GM13977 (cell line): Measurements from ENCODE around the gene RASSF5.

Source experiments
- DNase-seq: peaks from one replicate; pipeline ENCODE4 v3.0.0; 2012; ENCODE audit warnings: low spot score
- in situ Hi-C: fragments of 300-500 bp; cut with MboI; formaldehyde crosslinking; loops from one replicate; pipeline ENCODE4 v1.12.0; 2022; ENCODE audit warnings: low sequenced_read_pairs, low pct_unique_long_range_greater_than_20kb, mixed read lengths, inconsistent platforms; ENCODE audit not compliant: unreplicated experiment
- TF ChIP-seq, protein P1 (sequence below): IDR thresholded peaks from 2 replicates; pipeline ENCODE4 v1.5.1; 2012; ENCODE audit warnings: mild to moderate bottlenecking, control low read depth; ENCODE audit not compliant: insufficient read depth; ENCODE audit errors: extremely low read depth, missing control alignments

RASSF5 gene

GRCh38 chr1:206507284-206508129 lies at the start of gene RASSF5:
Gene RASSF5, plus strand, starts transcription at chr1:206507531. Its CDS starts 72 bp downstream, at chr1:206507603.
- TF ChIP-seq, protein P1, sequence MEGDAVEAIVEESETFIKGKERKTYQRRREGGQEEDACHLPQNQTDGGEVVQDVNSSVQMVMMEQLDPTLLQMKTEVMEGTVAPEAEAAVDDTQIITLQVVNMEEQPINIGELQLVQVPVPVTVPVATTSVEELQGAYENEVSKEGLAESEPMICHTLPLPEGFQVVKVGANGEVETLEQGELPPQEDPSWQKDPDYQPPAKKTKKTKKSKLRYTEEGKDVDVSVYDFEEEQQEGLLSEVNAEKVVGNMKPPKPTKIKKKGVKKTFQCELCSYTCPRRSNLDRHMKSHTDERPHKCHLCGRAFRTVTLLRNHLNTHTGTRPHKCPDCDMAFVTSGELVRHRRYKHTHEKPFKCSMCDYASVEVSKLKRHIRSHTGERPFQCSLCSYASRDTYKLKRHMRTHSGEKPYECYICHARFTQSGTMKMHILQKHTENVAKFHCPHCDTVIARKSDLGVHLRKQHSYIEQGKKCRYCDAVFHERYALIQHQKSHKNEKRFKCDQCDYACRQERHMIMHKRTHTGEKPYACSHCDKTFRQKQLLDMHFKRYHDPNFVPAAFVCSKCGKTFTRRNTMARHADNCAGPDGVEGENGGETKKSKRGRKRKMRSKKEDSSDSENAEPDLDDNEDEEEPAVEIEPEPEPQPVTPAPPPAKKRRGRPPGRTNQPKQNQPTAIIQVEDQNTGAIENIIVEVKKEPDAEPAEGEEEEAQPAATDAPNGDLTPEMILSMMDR = no peak
- in situ Hi-C loops = no loop called here
- peak; percentile 92 for DNase-seq

DNA sequence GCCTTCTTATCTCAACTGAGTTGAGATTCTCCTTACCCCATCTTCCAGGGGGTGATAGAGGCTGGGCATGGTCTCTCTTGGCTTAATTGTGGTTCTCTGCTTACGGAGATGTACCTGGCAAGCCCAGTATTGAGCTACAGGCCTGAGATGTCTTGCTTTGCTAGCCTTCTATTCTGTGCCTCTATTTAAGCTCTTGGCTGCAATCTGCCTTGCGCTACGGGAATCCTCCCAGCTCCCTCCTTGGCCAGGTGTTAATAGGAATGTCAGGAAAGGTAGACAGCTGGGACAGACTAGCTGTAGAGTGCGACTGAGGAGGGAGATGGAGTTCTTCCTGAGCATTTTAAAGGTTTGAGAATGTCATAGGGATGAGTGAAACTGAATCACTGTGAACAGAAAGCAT lies 47.6 kb upstream of the RASSF5 start:
- DNase-seq = no peak
- in situ Hi-C loops = no loop called here

DNA sequence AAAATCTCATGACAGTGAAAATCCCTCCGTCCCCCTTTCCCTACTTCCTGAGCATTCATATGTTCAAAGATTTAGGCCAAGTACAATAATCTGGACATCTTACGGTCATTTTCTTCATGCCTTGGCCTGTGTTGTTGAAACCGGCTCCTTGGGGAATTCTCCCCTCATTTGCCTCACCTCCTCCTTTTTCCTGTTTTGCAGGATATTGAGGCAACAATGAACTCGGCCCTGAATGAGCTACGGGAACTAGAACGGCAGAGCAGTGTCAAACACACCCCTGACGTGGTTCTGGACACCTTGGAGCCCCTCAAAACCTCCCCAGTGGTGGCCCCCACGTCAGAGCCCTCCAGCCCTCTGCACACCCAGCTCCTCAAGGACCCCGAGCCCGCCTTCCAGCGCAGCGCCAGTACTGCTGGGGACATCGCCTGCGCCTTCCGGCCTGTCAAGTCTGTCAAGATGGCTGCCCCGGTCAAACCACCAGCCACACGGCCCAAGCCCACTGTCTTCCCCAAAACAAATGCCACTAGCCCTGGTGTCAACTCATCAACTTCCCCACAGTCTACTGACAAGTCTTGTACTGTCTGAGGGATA lies 46.4 kb upstream of the RASSF5 start:
- TF ChIP-seq, protein P1 = no peak
- no peak for DNase-seq
- in situ Hi-C loops = no loop called here

More for the DNA sequence above, 47.6 kb upstream of the RASSF5 start:
- TF ChIP-seq, protein P1 = no peak

DNA sequence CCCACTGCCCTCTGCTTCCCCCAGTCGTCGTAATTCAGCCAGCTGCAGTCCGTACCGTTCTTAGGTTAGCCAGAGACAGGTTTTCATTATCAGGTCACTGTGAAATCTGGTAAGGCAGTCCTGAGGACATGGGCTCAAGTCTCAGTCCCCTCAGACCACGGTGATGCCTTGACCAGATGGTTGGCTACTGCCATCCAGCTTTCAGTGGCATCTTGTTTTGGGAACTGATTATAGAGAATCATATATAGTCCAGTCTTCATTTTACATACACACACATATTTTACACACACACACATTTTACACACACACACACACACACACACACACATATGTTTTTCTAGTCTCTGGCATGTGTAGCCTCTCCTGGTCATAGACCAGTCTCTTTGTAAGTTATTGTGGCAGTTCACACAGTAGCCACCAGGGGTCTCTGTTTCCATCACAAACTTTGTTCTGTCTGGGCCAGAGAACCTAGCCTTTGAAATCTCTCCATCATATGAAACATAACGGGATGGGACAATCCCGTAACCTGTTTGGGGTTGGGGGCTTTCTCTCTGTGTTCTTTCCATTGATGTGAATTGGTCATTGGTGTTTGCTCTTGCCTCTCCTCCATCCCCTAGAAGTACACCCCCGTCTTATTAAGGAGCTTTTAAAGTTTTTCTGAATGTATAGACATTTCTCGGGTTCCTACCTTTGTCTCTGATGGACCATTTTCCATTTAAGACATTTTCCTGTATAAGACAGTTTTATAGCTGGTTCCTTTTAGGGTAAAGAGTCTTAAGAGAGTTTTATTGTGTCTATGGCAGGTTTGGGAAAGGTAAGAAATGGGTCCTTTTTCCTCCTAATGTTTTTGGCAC lies 45.5 kb upstream of the RASSF5 start:
- in situ Hi-C loops = no loop called here

DNA sequence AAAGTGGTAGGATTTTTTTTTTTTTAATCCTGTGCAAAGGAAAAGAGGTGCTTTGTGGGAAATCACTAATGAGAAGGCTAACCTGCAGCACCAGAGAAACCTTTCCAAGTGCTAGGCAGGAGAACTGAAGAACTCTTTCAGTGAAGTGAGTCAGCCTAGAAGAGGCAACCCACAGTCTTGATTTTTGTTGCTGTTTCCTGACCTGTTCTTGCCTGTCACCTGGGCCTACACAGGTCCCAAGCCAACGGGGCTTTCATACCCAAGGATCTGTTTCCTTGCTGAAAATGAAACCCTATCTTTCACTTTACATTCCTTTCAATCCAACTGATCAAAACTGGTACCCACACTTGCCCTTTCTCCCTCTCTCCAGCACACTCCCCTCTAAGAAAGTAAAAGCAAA lies 44.2 kb upstream of the RASSF5 start:
- DNase-seq = no peak
- TF ChIP-seq, protein P1 = no peak
- in situ Hi-C loops = no loop called here

More for the DNA sequence above, 45.5 kb upstream of the RASSF5 start:
- DNase-seq = peak; percentile 85
- TF ChIP-seq, protein P1 = peak; percentile 85

DNA sequence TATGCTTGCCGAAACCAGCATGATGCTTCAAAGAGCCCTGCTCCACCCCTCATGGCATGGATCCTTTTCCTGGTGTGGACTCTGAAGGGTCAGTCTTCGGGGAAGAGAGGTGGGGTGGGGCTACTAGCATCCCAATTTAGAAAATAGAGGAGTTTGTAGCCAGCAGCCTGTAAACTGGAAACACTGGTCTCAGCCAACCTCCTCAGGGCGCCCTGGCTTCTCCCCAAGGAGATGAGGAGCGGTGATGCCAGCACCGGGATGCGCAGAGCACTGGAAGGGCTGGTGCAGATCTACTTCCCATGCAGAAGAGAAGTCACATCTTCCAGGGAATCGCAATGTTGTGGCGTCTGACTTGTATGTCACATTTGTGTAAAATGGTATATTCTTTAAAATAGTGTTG lies 43.4 kb upstream of the RASSF5 start:
- in situ Hi-C loops = no loop called here
- TF ChIP-seq, protein P1 = no peak
- DNase-seq = no peak
